ENCODE measurements around the gene FLT3LG. TPM values are rescaled to one million over a fixed set of nuclear protein-coding genes. Genes with fewer than 3 reads are reported as not detected.

Gene FLT3LG
- total and polyA plus RNA-seq, 9 of the 15 experiments (the other 6 are each of a cell fraction or from before 2014, with no cell fraction given) = 0.31 to 6.4 (median 1.1) TPM

DNA sequence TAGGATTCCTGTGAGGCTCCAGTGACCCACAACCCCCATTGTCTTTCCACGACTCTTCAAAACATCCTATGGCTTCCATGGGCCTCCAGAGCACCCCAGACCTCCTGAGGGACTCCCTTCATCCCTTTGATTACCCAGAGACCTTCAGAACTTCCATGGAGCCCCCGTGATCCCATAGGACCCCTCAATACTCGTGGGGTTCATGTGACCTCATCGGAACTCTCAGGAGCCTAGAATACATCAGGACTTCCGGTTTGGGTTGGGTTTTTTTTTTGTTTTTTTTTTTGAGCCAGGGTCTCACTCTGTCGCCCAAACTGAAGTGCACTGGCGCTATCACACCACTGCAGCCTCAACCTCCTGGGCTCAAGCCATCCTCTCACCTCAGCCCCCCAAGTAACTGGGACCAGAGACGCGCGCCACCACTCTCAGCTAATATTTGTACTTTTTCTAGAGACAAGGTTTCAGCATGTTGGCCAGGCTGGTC is 20.2 kb upstream of the FLT3LG start (continued):
- TF ChIP-seq, protein P1, sequence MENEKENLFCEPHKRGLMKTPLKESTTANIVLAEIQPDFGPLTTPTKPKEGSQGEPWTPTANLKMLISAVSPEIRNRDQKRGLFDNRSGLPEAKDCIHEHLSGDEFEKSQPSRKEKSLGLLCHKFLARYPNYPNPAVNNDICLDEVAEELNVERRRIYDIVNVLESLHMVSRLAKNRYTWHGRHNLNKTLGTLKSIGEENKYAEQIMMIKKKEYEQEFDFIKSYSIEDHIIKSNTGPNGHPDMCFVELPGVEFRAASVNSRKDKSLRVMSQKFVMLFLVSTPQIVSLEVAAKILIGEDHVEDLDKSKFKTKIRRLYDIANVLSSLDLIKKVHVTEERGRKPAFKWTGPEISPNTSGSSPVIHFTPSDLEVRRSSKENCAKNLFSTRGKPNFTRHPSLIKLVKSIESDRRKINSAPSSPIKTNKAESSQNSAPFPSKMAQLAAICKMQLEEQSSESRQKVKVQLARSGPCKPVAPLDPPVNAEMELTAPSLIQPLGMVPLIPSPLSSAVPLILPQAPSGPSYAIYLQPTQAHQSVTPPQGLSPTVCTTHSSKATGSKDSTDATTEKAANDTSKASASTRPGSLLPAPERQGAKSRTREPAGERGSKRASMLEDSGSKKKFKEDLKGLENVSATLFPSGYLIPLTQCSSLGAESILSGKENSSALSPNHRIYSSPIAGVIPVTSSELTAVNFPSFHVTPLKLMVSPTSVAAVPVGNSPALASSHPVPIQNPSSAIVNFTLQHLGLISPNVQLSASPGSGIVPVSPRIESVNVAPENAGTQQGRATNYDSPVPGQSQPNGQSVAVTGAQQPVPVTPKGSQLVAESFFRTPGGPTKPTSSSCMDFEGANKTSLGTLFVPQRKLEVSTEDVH (IDR thresholded peaks at IDR 0.05; ENCODE audit: low read depth, partially characterized antibody) = no peak
- TF ChIP-seq SLC30A9 (CRISPR knock-in tag; IDR thresholded peaks at IDR 0.05) (no peak), ZNF253 (CRISPR knock-in tag; conservative IDR thresholded peaks at IDR 0.05) (no peak), BRD4 (IDR thresholded peaks at IDR 0.05) (peak; percentile 33; the same call in 1 of the 2 replicates), ZEB2 (IDR thresholded peaks at IDR 0.05) (no peak), NCOA2 (IDR thresholded peaks at IDR 0.05; ENCODE audit: partially characterized antibody in 2 of 2) (no peak), ZNF717 (CRISPR knock-in tag; IDR thresholded peaks at IDR 0.05) (no peak), ARHGAP35 (IDR thresholded peaks at IDR 0.05; ENCODE audit: partially characterized antibody) (no peak), ZNF589 (CRISPR knock-in tag; IDR thresholded peaks at IDR 0.05; ENCODE audit: low read depth) (0 out of 2 replicates have a peak, but pooled peaks have one; percentile 24), ZNF24 (IDR thresholded peaks at IDR 0.05) (no peak), STAT5B (CRISPR knock-in tag; IDR thresholded peaks at IDR 0.05) (no peak), GABPA (tag; conservative IDR thresholded peaks at IDR 0.05; ENCODE audit: low read depth) (peak; percentile 76), CBX2 (IDR thresholded peaks at IDR 0.05; ENCODE audit: insufficient read depth, low read length, poor library complexity, severe bottlenecking) (no peak), NR3C1 (CRISPR knock-in tag; IDR thresholded peaks at IDR 0.05) (no peak), POU5F1 (IDR thresholded peaks at IDR 0.05; ENCODE audit: borderline replicate concordance, low read depth, low read length, partially characterized antibody) (no peak), ZBTB7A (IDR thresholded peaks at IDR 0.05; ENCODE audit: borderline replicate concordance, control insufficient read depth, low read depth, low read length) (no peak), ZNF77 (CRISPR knock-in tag; IDR thresholded peaks at IDR 0.05) (no peak)
- TF ChIP-seq, protein P2, sequence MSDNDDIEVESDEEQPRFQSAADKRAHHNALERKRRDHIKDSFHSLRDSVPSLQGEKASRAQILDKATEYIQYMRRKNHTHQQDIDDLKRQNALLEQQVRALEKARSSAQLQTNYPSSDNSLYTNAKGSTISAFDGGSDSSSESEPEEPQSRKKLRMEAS (CRISPR knock-in tag; IDR thresholded peaks at IDR 0.05) = no peak
- TF ChIP-seq, protein P3, sequence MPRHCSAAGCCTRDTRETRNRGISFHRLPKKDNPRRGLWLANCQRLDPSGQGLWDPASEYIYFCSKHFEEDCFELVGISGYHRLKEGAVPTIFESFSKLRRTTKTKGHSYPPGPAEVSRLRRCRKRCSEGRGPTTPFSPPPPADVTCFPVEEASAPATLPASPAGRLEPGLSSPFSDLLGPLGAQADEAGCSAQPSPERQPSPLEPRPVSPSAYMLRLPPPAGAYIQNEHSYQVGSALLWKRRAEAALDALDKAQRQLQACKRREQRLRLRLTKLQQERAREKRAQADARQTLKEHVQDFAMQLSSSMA (CRISPR knock-in tag; IDR thresholded peaks at IDR 0.05) = no peak
- TF ChIP-seq, protein P4, sequence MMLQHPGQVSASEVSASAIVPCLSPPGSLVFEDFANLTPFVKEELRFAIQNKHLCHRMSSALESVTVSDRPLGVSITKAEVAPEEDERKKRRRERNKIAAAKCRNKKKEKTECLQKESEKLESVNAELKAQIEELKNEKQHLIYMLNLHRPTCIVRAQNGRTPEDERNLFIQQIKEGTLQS (IDR thresholded peaks at IDR 0.05) = no peak
- TF ChIP-seq, protein P4 (CRISPR knock-in tag; conservative IDR thresholded peaks at IDR 0.05) = no peak
